ENCODE measurements around the gene CAPN8. TPM values are rescaled to one million over a fixed set of nuclear protein-coding genes. Genes with fewer than 3 reads are reported as not detected.

Gene CAPN8
- total RNA-seq, 1 donor from 2014 or later: 97.2 TPM

GRCh38 chr1:223617323-223618070 is 48.0 kb downstream of the CAPN8 start:
- no peak for DNase-seq (ENCODE audit: low spot score)

GRCh38 chr1:223616586-223616985 is 48.9 kb downstream of the CAPN8 start:
- no peak for DNase-seq (ENCODE audit: low spot score)

GRCh38 chr1:223611936-223612335 is 53.6 kb downstream of the CAPN8 start:
- no peak for DNase-seq (ENCODE audit: low spot score)

GRCh38 chr1:223609977-223610376 is 55.5 kb downstream of the CAPN8 start:
- no peak for DNase-seq (ENCODE audit: low spot score)

GRCh38 chr1:223609066-223609465 is 56.4 kb downstream of the CAPN8 start:
- no peak for DNase-seq (ENCODE audit: low spot score)

- DNase-seq (ENCODE audit: low spot score): no peak
Observed at GRCh38 chr1:223558512-223558911, 107.0 kb downstream of the CAPN8 start.

- no peak for DNase-seq (ENCODE audit: low spot score)
Observed at GRCh38 chr1:223557130-223557475, 108.4 kb downstream of the CAPN8 start.

GRCh38 chr1:223556414-223557129 is 108.9 kb downstream of the CAPN8 start:
- DNase-seq (ENCODE audit: low spot score): no peak

GRCh38 chr1:223553957-223554356 is 111.5 kb downstream of the CAPN8 start:
- DNase-seq (ENCODE audit: low spot score): no peak

GRCh38 chr1:223551610-223552009 is 113.9 kb downstream of the CAPN8 start:
- DNase-seq (ENCODE audit: low spot score): no peak

- DNase-seq (ENCODE audit: low spot score): no peak
Observed at GRCh38 chr1:223549740-223550139, 115.8 kb downstream of the CAPN8 start.

- DNase-seq (ENCODE audit: low spot score): no peak
Observed at GRCh38 chr1:223547316-223548114, 118.0 kb downstream of the CAPN8 start.

GRCh38 chr1:223545343-223545742 is 120.2 kb downstream of the CAPN8 start:
- no peak for DNase-seq (ENCODE audit: low spot score)

- DNase-seq (ENCODE audit: low spot score): no peak
Observed at GRCh38 chr1:223543560-223543959, 121.9 kb downstream of the CAPN8 start.

- no peak for DNase-seq (ENCODE audit: low spot score)
Observed at GRCh38 chr1:223542831-223543230, 122.7 kb downstream of the CAPN8 start.

GRCh38 chr1:223540485-223541106 is 124.9 kb downstream of the CAPN8 start:
- no peak for DNase-seq (ENCODE audit: low spot score)

GRCh38 chr1:223539750-223540149 is 125.8 kb downstream of the CAPN8 start:
- no peak for DNase-seq (ENCODE audit: low spot score)

- no peak for DNase-seq (ENCODE audit: low spot score)
Observed at GRCh38 chr1:223538981-223539380, 126.5 kb downstream of the CAPN8 start.

- no peak for DNase-seq (ENCODE audit: low spot score)
Observed at GRCh38 chr1:223535319-223535718, 130.2 kb downstream of the CAPN8 start.

- DNase-seq (ENCODE audit: low spot score): no peak
Observed at GRCh38 chr1:223534677-223535076, 130.8 kb downstream of the CAPN8 start.

- no peak for DNase-seq (ENCODE audit: low spot score)
Observed at GRCh38 chr1:223533708-223534107, 131.8 kb downstream of the CAPN8 start.

- peak; percentile 53 for DNase-seq (ENCODE audit: low spot score)
Observed at GRCh38 chr1:223531742-223532341, 133.7 kb downstream of the CAPN8 start.

All from ureter (tissue), 1 donor.